ENCODE data around the gene XPNPEP2. TPM values are rescaled to one million over a fixed set of nuclear protein-coding genes. Genes with fewer than 3 reads are reported as not detected.

XPNPEP2 gene
- total RNA-seq, 2 donors from 2014 or later, result 0.20 to 0.31 TPM

GRCh38 chrX:129761596-129761995 lies 22.8 kb downstream of the XPNPEP2 start:
- TF ChIP-seq CTCF (conservative IDR thresholded peaks at IDR 0.05), result no peak
- no peaks in the 10 kb centered on the region for H3K27me3 Mint-ChIP-seq (ENCODE audit: insufficient read depth)
- no peaks in the 10 kb centered on the region for H3K36me3 Mint-ChIP-seq (ENCODE audit: low read depth)
- DNase-seq, result no peak
- Histone ChIP-seq H3K27ac (ENCODE audit: low read depth, low read length) (no peak overlapping the region), H3K9ac (ENCODE audit: extremely low read depth, low read length, poor library complexity, severe bottlenecking) (no peak overlapping the region), H3K36me3 (ENCODE audit: control insufficient read depth, insufficient read depth, low read length) (no peaks in the 10 kb centered on the region), H3K27me3 (ENCODE audit: control insufficient read depth, insufficient read depth, low read length, poor library complexity, severe bottlenecking) (no peaks in the 10 kb centered on the region), H3K4me3 (ENCODE audit: low read length) (no peak overlapping the region), H3K4me1 (ENCODE audit: control insufficient read depth, insufficient read depth, low read length) (no peaks in the 10 kb centered on the region), H3K9me3 (ENCODE audit: control insufficient read depth, low read length) (no peaks in the 10 kb centered on the region)
- H3K27ac Mint-ChIP-seq, result no peak overlapping the region
- no peaks in the 10 kb centered on the region for H3K4me1 Mint-ChIP-seq
- 95 to 100% methylated on average over 1 to 4 of the region's 4 CpGs for WGBS, 2 experiments (ENCODE audit: insufficient coverage in 1 of 2, insufficient read length in 1 of 2)
- peaks cover 3% of the 10 kb centered on the region for H3K9me3 Mint-ChIP-seq
- no peak overlapping the region for H3K4me3 Mint-ChIP-seq

GRCh38 chrX:129762448-129762847 lies 23.7 kb downstream of the XPNPEP2 start:
- H3K4me1 Mint-ChIP-seq, result no peaks in the 10 kb centered on the region
- no peak overlapping the region for H3K27ac Mint-ChIP-seq
- no peaks in the 10 kb centered on the region for H3K27me3 Mint-ChIP-seq (ENCODE audit: insufficient read depth)
- Histone ChIP-seq H3K9me3 (ENCODE audit: control insufficient read depth, low read length) (no peaks in the 10 kb centered on the region), H3K36me3 (ENCODE audit: control insufficient read depth, insufficient read depth, low read length) (no peaks in the 10 kb centered on the region), H3K4me3 (ENCODE audit: low read length) (no peak overlapping the region), H3K4me1 (ENCODE audit: control insufficient read depth, insufficient read depth, low read length) (no peaks in the 10 kb centered on the region), H3K27me3 (ENCODE audit: control insufficient read depth, insufficient read depth, low read length, poor library complexity, severe bottlenecking) (no peaks in the 10 kb centered on the region), H3K27ac (ENCODE audit: low read depth, low read length) (no peak overlapping the region), H3K9ac (ENCODE audit: extremely low read depth, low read length, poor library complexity, severe bottlenecking) (no peak overlapping the region)
- 73% methylated on average over 3 of the region's 3 CpGs; no CpG with 5 or more reads in 1 of the 2 experiments for WGBS, 2 experiments (ENCODE audit: insufficient coverage in 1 of 2, insufficient read length in 1 of 2)
- H3K4me3 Mint-ChIP-seq, result no peak overlapping the region
- H3K36me3 Mint-ChIP-seq (ENCODE audit: low read depth), result no peaks in the 10 kb centered on the region
- TF ChIP-seq CTCF (conservative IDR thresholded peaks at IDR 0.05), result no peak
- DNase-seq, result no peak
- peaks cover 3% of the 10 kb centered on the region for H3K9me3 Mint-ChIP-seq

GRCh38 chrX:129763666-129764065 lies 24.9 kb downstream of the XPNPEP2 start:
- H3K36me3 Mint-ChIP-seq (ENCODE audit: low read depth), result no peaks in the 10 kb centered on the region
- peaks cover 5% of the 10 kb centered on the region for H3K9me3 Mint-ChIP-seq
- H3K4me3 Mint-ChIP-seq, result no peak overlapping the region
- DNase-seq, result no peak
- H3K4me3 ChIP-seq (ENCODE audit: low read length), result no peak overlapping the region
- H3K9ac ChIP-seq (ENCODE audit: extremely low read depth, low read length, poor library complexity, severe bottlenecking), result no peak overlapping the region
- no peaks in the 10 kb centered on the region for H3K27me3 ChIP-seq (ENCODE audit: control insufficient read depth, insufficient read depth, low read length, poor library complexity, severe bottlenecking)
- TF ChIP-seq CTCF (conservative IDR thresholded peaks at IDR 0.05), result no peak
- no peaks in the 10 kb centered on the region for H3K27me3 Mint-ChIP-seq (ENCODE audit: insufficient read depth)
- H3K36me3 ChIP-seq (ENCODE audit: control insufficient read depth, insufficient read depth, low read length), result no peaks in the 10 kb centered on the region
- no peak overlapping the region for H3K27ac ChIP-seq (ENCODE audit: low read depth, low read length)
- no peak overlapping the region for H3K27ac Mint-ChIP-seq
- no peaks in the 10 kb centered on the region for H3K4me1 ChIP-seq (ENCODE audit: control insufficient read depth, insufficient read depth, low read length)
- H3K4me1 Mint-ChIP-seq, result no peaks in the 10 kb centered on the region
- no peaks in the 10 kb centered on the region for H3K9me3 ChIP-seq (ENCODE audit: control insufficient read depth, low read length)

All from endodermal cell (in vitro differentiated cells).